AG04449 (cell line): Measurements from ENCODE around the gene DISC1.
"Not testable (repeated sequence)": the region's sequence is repeated elsewhere in the genome, so short reads cannot be mapped to it uniquely, and the experiment has no call there.

Source experiments
- CTCF ChIA-PET: fragments of 350-600 bp; formaldehyde crosslinking; extraction: SDS; loops from one replicate; lab custom pipeline; 2021; ENCODE audit warnings: antibody characterized with exemption; lab: Yijun Ruan, JAX
- POLR2A ChIA-PET: fragments of 400-600, 350-600 bp; formaldehyde crosslinking; extraction: SDS; loops from one replicate; lab custom pipeline; 2020; ENCODE audit warnings: antibody characterized with exemption, inconsistent platforms; lab: Yijun Ruan, JAX
- DNase-seq: peaks from one replicate; pipeline ENCODE4 v3.0.0-alpha.2; 2010; ENCODE audit warnings: low read depth, low spot score
- H3K4me3 ChIP-seq: 2 replicates; pipeline ENCODE4 v1.5.1; 2011; ENCODE audit warnings: low read depth, mild to moderate bottlenecking, control low read depth, low read length
- TF ChIP-seq, protein P1 (sequence below): IDR thresholded peaks from one replicate; pipeline ENCODE4 v1.5.1; 2011; ENCODE audit warnings: mild to moderate bottlenecking, moderate library complexity, low read length, control low read depth, inconsistent platforms; ENCODE audit not compliant: insufficient read depth; ENCODE audit errors: missing control alignments

The DISC1 gene

DNA sequence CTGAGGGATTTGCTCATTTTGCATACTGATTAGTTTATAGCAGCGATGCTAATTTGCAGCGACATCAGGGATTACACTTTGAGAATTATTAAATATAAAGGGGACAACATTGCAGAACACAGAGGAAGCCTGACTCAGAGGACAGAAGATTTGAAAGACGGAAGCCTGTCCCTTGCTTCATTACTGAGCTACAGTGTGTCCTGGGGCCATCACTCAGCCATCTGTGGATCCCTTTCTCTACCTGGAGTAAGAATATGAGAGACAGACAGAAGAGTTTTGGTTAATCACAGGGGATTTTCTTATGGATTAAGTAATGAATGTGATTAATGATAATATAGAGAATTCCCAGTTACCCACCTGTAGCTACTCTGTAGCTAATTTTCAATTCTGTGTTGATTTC lies 134.7 kb downstream of the DISC1 start:
- CTCF ChIA-PET: interaction anchor here (1.0 to 1.4 kb wide), 2 partner anchors 9 to 14 kb away, joined by 3 read pairs; no protein-coding TSS in a partner anchor
- TF ChIP-seq, protein P1, sequence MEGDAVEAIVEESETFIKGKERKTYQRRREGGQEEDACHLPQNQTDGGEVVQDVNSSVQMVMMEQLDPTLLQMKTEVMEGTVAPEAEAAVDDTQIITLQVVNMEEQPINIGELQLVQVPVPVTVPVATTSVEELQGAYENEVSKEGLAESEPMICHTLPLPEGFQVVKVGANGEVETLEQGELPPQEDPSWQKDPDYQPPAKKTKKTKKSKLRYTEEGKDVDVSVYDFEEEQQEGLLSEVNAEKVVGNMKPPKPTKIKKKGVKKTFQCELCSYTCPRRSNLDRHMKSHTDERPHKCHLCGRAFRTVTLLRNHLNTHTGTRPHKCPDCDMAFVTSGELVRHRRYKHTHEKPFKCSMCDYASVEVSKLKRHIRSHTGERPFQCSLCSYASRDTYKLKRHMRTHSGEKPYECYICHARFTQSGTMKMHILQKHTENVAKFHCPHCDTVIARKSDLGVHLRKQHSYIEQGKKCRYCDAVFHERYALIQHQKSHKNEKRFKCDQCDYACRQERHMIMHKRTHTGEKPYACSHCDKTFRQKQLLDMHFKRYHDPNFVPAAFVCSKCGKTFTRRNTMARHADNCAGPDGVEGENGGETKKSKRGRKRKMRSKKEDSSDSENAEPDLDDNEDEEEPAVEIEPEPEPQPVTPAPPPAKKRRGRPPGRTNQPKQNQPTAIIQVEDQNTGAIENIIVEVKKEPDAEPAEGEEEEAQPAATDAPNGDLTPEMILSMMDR: no peak

DNA sequence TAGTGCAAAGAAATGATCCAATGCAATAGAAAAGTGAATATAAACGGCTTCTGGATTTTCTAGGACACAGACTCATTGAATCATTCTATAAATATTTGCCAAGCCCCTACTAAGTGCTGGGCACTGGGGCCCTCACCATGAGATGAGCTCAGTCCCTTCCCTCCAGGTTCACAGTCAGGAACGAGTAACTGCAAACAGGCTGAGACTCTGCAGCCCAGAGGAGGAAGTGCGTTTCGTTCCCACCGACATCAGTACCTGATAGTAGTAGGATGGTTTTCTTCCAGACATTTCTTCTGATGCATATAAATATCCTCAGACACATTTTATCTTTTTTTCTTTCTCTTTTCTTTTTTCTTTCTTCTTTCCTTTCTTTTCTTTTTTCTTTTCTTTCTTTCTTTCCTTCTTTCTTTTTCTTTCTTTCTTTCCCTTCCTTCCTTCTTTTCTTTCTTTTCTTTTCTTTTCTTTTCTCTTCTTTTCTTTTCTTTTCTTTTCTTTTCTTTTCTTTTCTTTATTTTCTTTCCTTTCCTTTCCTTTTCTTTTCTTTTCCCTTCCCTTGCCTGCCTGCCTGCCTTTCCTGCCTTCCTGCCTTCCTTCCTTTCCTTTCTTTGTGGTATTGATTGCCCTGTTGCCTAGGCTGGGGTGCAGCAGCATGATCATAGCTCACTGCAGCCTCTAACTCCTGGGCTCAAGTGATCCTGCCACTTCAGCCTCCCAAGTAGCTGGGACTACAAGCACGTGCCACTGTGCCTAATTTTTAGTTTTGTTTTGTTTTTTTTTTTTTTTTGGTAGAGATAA lies 135.4 kb downstream of the DISC1 start:
- ChIA-PET POLR2A (no interaction called here), CTCF (interaction anchor here (1.4 kb wide), 1 partner anchor 9 kb away, joined by 3 read pairs; no protein-coding TSS in a partner anchor)
- DNase-seq: no peak
- TF ChIP-seq, protein P1: no peak
- H3K4me3 ChIP-seq: no peak overlapping the region

More for the DNA sequence above, 134.7 kb downstream of the DISC1 start:
- DNase-seq: no peak
- POLR2A ChIA-PET: no interaction called here
- H3K4me3 ChIP-seq: no peak overlapping the region

DNA sequence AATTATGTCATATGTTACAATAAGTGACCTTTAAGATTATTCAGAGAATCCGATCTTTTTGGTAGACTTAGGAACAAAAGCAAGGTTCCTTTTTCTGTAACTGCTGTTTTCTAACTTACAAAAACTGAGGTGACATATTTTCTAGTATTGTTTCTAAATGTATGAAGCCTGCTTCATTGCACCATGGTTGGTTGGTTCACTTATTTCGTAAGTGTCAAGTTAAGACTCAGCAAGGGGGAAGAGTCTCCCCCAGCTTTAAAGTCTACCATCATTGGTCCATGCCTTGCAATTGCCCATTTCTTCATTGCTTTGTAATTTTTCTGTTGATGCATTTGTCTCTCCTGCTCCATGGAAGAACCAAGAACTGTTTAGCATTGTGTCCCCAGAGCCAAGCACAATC lies 136.9 kb downstream of the DISC1 start:
- ChIA-PET CTCF (interaction anchor here (0.8 to 5.5 kb wide), 4 partner anchors 7 to 20 kb away, joined by 3 to 74 read pairs (median 4); no protein-coding TSS in a partner anchor), POLR2A (no interaction called here)
- no peak overlapping the region for H3K4me3 ChIP-seq
- TF ChIP-seq, protein P1: no peak
- DNase-seq: no peak

- H3K4me3 ChIP-seq, POLR2A ChIA-PET, DNase-seq: not testable (repeated sequence)
- CTCF ChIA-PET: interaction anchor here (1.0 to 5.5 kb wide), 4 partner anchors 10 to 42 kb away, joined by 4 to 74 read pairs (median 8); no protein-coding TSS in a partner anchor
These were observed 139.2 kb downstream of the DISC1 start for GRCh38 chr1:231765825-231766224.

GRCh38 chr1:231767471-231767870 lies 140.9 kb downstream of the DISC1 start:
- DNase-seq: no peak
- ChIA-PET CTCF (interaction anchor here (1.8 to 5.5 kb wide), 3 partner anchors 8 to 25 kb away, joined by 5 to 74 read pairs (median 10); no protein-coding TSS in a partner anchor), POLR2A (no interaction called here)
- no peak overlapping the region for H3K4me3 ChIP-seq
- TF ChIP-seq, protein P1: no peak

DNA sequence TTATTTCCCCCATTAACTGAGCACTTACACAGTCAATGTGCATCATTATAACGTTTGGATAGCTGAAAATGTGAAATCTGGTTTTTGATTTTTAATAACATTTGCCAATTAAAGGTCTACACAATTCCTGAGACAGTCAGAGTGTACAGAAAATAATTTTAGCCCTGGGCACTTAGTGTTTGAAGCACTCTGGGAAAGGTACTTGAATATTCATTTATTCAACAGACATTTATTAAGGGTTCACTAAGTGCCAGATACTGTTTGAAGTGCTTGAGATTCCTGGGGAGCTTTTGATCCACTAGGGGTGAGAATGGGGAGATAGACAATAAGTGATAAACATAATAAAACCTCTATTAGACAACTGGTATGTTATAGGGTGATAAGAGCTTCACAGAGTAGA lies 141.8 kb downstream of the DISC1 start:
- H3K4me3 ChIP-seq: no peak overlapping the region
- no peak for DNase-seq
- ChIA-PET POLR2A (no interaction called here), CTCF (interaction anchor here (5.5 kb wide), 1 partner anchor 12 kb away, joined by 74 read pairs; no protein-coding TSS in a partner anchor)
- TF ChIP-seq, protein P1: no peak
